GM12878 (cell line): ENCODE data around the gene SLC5A2. TPM values are rescaled to one million over a fixed set of nuclear protein-coding genes. Genes with fewer than 3 reads are reported as not detected.

Source experiments
- ATAC-seq: fragments of 200-7000 bp; cut with Tn5 transposase; 3 replicates; pipeline ENCODE4 v1.9.1; 2020; ENCODE audit warnings: mild to moderate bottlenecking, moderate library complexity
- BruUV-seq: library from RNA; stranded (reverse); fragments of 400-500 nt; replicated peaks from 2 replicates; lab custom pipeline; 2021; lab: Mats Ljungman, UMichigan
- CTCF ChIA-PET: fragments of 300-600 bp; sonication (Branson Sonifier 250); formaldehyde crosslinking; extraction: SDS; loops from one replicate; lab custom pipeline; 2021; ENCODE audit warnings: inconsistent platforms; lab: Yijun Ruan, JAX
- POLR2A ChIA-PET: fragments of 350-600 bp; formaldehyde crosslinking; extraction: SDS; loops from one replicate; lab custom pipeline; 2021; ENCODE audit warnings: inconsistent platforms; lab: Charles Lee
- RAD21 ChIA-PET: fragments of 300-600 bp; sonication (Branson Sonifier 250); formaldehyde crosslinking; loops from one replicate; lab custom pipeline; 2023; ENCODE audit warnings: antibody characterized with exemption; ENCODE audit not compliant: unreplicated experiment; lab: Charles Lee
- SMC1A ChIA-PET: fragments of 300-600 bp; sonication (Branson Sonifier 250); formaldehyde crosslinking; loops from one replicate; lab custom pipeline; 2023; ENCODE audit not compliant: unreplicated experiment, uncharacterized antibody; lab: Charles Lee
- DNase-seq: peaks from one replicate; pipeline ENCODE4 v3.0.0-alpha.2; 2011; ENCODE audit warnings: low read depth, low spot score
- FAIRE-seq: peaks from 3 replicates; lab custom pipeline; 2011; peaks lifted over from hg19 to GRCh38; lab: Jason Lieb, UNC
- H2AFZ ChIP-seq: 2 replicates; pipeline ENCODE4 v1.6.0; 2011; ENCODE audit warnings: low read depth, low read length, control low read depth; ENCODE audit not compliant: control insufficient read depth
- H3K27ac ChIP-seq: 2 replicates; pipeline ENCODE4 v1.5.1; 2011; ENCODE audit warnings: control low read depth; ENCODE audit not compliant: control insufficient read depth, insufficient read depth
- H3K27me3 ChIP-seq, 2 experiments: replicated peaks in 1 of 2; 2 replicates each; pipeline versions ENCODE4 v1.6.0 to v1.6.1; 2011; ENCODE audit warnings: low read length in 1 of 2; ENCODE audit not compliant: control insufficient read depth in 2 of 2, insufficient read depth in 2 of 2
- H3K36me3 ChIP-seq, 2 experiments: 2 replicates each; pipeline ENCODE4 v1.5.1; 2011; ENCODE audit warnings: low read length in 1 of 2; ENCODE audit not compliant: control insufficient read depth in 2 of 2, insufficient read depth in 2 of 2
- H3K4me1 ChIP-seq: 2 replicates; pipeline ENCODE4 v1.6.1; 2011; ENCODE audit warnings: mild to moderate bottlenecking, low read length, moderate library complexity, mixed read lengths; ENCODE audit not compliant: control insufficient read depth, insufficient read depth
- H3K4me2 ChIP-seq: 2 replicates; pipeline ENCODE4 v1.6.0; 2011; ENCODE audit warnings: control low read depth; ENCODE audit not compliant: control insufficient read depth, insufficient read depth
- H3K4me3 ChIP-seq: fragments of 200-600 bp; sonication (generic); 2 replicates; pipeline ENCODE4 v1.5.1; 2016
- H3K79me2 ChIP-seq: 2 replicates; pipeline ENCODE4 v1.6.0; 2011; ENCODE audit warnings: low read length; ENCODE audit not compliant: control insufficient read depth, insufficient read depth
- H3K9ac ChIP-seq: 2 replicates; pipeline ENCODE4 v1.8.0; 2011; ENCODE audit warnings: low read length, control low read depth, mixed read lengths; ENCODE audit not compliant: control insufficient read depth, insufficient read depth
- H3K9me3 ChIP-seq: replicated peaks from 3 replicates; pipeline ENCODE4 v1.5.1; 2011; ENCODE audit warnings: mild to moderate bottlenecking, low read length; ENCODE audit not compliant: control insufficient read depth, insufficient read depth
- H4K20me1 ChIP-seq: 2 replicates; pipeline ENCODE4 v1.6.0; 2011; ENCODE audit not compliant: control insufficient read depth, insufficient read depth
- ASH2L ChIP-seq: fragments of 300-600, 200-600 bp; sonication (generic); IDR thresholded peaks from 2 replicates; pipeline ENCODE4 v1.6.1; 2017; ENCODE audit warnings: low read depth, mild to moderate bottlenecking, borderline replicate concordance
- BCL3 ChIP-seq: IDR thresholded peaks from 2 replicates; pipeline ENCODE4 v1.6.1; 2011; ENCODE audit warnings: borderline replicate concordance, low read depth, mild to moderate bottlenecking, moderate library complexity, low read length; ENCODE audit not compliant: insufficient read depth, poor library complexity, severe bottlenecking
- CREB1 ChIP-seq: IDR thresholded peaks from 2 replicates; pipeline ENCODE4 v1.6.1; 2012; ENCODE audit warnings: low read depth, mild to moderate bottlenecking, inconsistent platforms
- CUX1 ChIP-seq: IDR thresholded peaks from 2 replicates; pipeline ENCODE4 v1.6.1; 2012; ENCODE audit warnings: improper control_type of control experiment, low read depth, low read length; ENCODE audit not compliant: insufficient replicate concordance
- EGR1 ChIP-seq, 2 experiments: IDR thresholded peaks; 1 replicate in 1 of 2; 2 replicates in 1 of 2; pipeline ENCODE4 v1.6.1; 2011 to 2012; ENCODE audit warnings: low read depth in 2 of 2, low read length in 2 of 2, borderline replicate concordance in 1 of 2, mild to moderate bottlenecking in 1 of 2, moderate library complexity in 1 of 2
- GABPA ChIP-seq: IDR thresholded peaks from 2 replicates; pipeline ENCODE4 v1.6.1; 2014; ENCODE audit warnings: antibody characterized with exemption, low read depth, mild to moderate bottlenecking, inconsistent platforms
- HDAC2 ChIP-seq: fragments of 200-600 bp; sonication (generic); IDR thresholded peaks from 2 replicates; pipeline ENCODE4 v1.6.1; 2017
- NFYA ChIP-seq: IDR thresholded peaks from 2 replicates; pipeline ENCODE4 v1.6.1; 2011; ENCODE audit warnings: low read depth, mild to moderate bottlenecking, low read length, improper control_type of control experiment, borderline replicate concordance
- RAD51 ChIP-seq: fragments of 450-650 bp; IDR thresholded peaks from 2 replicates; pipeline ENCODE4 v1.6.1; 2016; ENCODE audit warnings: moderate library complexity, mild to moderate bottlenecking, inconsistent platforms
- SIN3A ChIP-seq: IDR thresholded peaks from 2 replicates; pipeline ENCODE4 v1.6.1; 2012; ENCODE audit warnings: low read depth, low read length, improper control_type of control experiment
- TARDBP ChIP-seq: IDR thresholded peaks from 2 replicates; pipeline ENCODE4 v1.6.1; 2016; ENCODE audit warnings: borderline replicate concordance
- TCF12 ChIP-seq: IDR thresholded peaks from 2 replicates; pipeline ENCODE4 v1.6.1; 2011; ENCODE audit warnings: low read depth, mild to moderate bottlenecking, low read length
- WGBS: methylation state at CpG from one replicate; pipeline ENCODE4 v1.1.6; 2016; ENCODE audit warnings: low lambda C conversion rate; ENCODE audit not compliant: insufficient replicate concordance, insufficient coverage; ENCODE audit errors: missing lambda C conversion rate; 5-methylcytosine and 5-hydroxymethylcytosine counted together
- in situ Hi-C: fragments of 300-500 bp; cut with MboI; formaldehyde crosslinking; loops from 9 replicates; pipeline ENCODE4 v1.14.3; 2018; ENCODE audit warnings: mixed read lengths
- intact Hi-C: fragments of 100-400 bp; cut with micrococcal nuclease; formaldehyde crosslinking; loops from one replicate; pipeline ENCODE4 v1.14.2; 2022; ENCODE audit not compliant: unreplicated experiment
- polyA plus RNA-seq, 11 experiments: library from polyadenylated mRNA; depleted of rRNA in 4 of 11; unstranded in 6 of 11; stranded (reverse) in 5 of 11; fragments of >200 nt; fragmentation: Nextera tagmentation in 4 of 11; fragmentation: Illumina TruSeq in 1 of 11; extraction: Ambion mirVana in 4 of 11; extraction: Trizol in 1 of 11; gene quantifications; 1 replicate in 1 of 11; 2 replicates in 10 of 11; pipeline versions ENCODE4 v1.2.1 to v1.2.3, GENCODE V29; 2011 to 2016; ENCODE audit warnings: inconsistent platforms in 2 of 11, missing spikeins in 2 of 11, low read depth in 1 of 11
- total RNA-seq, 4 experiments: library from RNA; depleted of rRNA in 3 of 4; stranded (reverse); fragments of >200 nt in 3 of 4; fragmentation: Illumina TruSeq in 1 of 4; extraction: Trizol in 1 of 4; gene quantifications; 2 replicates each; pipeline versions ENCODE4 v1.2.1 to v1.2.3, GENCODE V29; 2013 to 2021
- TF ChIP-seq, protein P1 (sequence below): fragments of 450-650 bp; IDR thresholded peaks from 2 replicates; pipeline ENCODE4 v1.6.1; 2017; ENCODE audit warnings: mild to moderate bottlenecking, moderate library complexity

Gene SLC5A2
- total and polyA plus RNA-seq, 10 of the 15 experiments (the other 5 are each of a cell fraction or from before 2014, with no cell fraction given): 3.6 to 4.8 (median 4.4) TPM; not detected in 6

DNA sequence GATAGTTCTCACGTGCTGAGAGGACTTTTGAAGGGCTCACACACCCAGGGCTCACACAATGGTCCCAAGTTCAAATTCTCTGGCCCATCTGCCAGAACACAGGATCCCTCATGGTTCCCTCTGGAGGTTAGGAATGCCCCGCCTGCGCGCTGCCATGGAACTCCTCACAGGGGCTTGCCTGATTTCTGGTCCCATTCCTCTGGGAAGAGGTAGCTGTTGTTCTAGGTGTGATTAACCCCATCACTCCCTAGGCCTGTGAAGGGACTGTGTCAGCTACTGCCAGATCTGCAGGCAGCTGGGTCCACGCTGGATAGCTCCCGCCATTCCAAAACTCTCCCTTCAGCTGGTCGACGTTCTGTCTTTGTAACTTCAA lies 25.9 kb upstream of the SLC5A2 start:
- CTCF ChIA-PET: interaction anchor here (1.1 to 7.0 kb wide), 10 partner anchors 13 to 420 kb away, joined by 3 to 71 read pairs (median 8); partner anchors contain the start of genes ZNF267 and ZNF843
- TF ChIP-seq CUX1: no peak
- TF ChIP-seq TCF12: no peak
- TF ChIP-seq NFYA: no peak
- TF ChIP-seq BCL3: no peak
- no peak for TF ChIP-seq EGR1 (IDR thresholded peaks at IDR 0.05; ENCODE audit: borderline replicate concordance in 1 of 2, low read depth in 2 of 2, low read length in 2 of 2)
- TF ChIP-seq SIN3A: no peak
- no peak for TF ChIP-seq TARDBP
- TF ChIP-seq, protein P1, sequence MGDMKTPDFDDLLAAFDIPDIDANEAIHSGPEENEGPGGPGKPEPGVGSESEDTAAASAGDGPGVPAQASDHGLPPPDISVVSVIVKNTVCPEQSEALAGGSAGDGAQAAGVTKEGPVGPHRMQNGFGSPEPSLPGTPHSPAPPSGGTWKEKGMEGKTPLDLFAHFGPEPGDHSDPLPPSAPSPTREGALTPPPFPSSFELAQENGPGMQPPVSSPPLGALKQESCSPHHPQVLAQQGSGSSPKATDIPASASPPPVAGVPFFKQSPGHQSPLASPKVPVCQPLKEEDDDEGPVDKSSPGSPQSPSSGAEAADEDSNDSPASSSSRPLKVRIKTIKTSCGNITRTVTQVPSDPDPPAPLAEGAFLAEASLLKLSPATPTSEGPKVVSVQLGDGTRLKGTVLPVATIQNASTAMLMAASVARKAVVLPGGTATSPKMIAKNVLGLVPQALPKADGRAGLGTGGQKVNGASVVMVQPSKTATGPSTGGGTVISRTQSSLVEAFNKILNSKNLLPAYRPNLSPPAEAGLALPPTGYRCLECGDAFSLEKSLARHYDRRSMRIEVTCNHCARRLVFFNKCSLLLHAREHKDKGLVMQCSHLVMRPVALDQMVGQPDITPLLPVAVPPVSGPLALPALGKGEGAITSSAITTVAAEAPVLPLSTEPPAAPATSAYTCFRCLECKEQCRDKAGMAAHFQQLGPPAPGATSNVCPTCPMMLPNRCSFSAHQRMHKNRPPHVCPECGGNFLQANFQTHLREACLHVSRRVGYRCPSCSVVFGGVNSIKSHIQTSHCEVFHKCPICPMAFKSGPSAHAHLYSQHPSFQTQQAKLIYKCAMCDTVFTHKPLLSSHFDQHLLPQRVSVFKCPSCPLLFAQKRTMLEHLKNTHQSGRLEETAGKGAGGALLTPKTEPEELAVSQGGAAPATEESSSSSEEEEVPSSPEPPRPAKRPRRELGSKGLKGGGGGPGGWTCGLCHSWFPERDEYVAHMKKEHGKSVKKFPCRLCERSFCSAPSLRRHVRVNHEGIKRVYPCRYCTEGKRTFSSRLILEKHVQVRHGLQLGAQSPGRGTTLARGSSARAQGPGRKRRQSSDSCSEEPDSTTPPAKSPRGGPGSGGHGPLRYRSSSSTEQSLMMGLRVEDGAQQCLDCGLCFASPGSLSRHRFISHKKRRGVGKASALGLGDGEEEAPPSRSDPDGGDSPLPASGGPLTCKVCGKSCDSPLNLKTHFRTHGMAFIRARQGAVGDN: no peak
- TF ChIP-seq ASH2L: no peak
- no peak for TF ChIP-seq HDAC2
- TF ChIP-seq CREB1: no peak
- TF ChIP-seq GABPA: no peak
- TF ChIP-seq RAD51: no peak

More for the DNA sequence above, 25.9 kb upstream of the SLC5A2 start:
- ChIA-PET SMC1A (interaction anchor here (0.6 to 2.1 kb wide), 7 partner anchors 17 to 612 kb away, joined by 3 to 14 read pairs (median 3); no protein-coding TSS in a partner anchor), POLR2A (interaction anchor here (1.6 to 4.0 kb wide), 2 partner anchors 277 to 416 kb away, joined by 4 to 20 read pairs; partner anchors contain the start of genes FUS and ZNF267), RAD21 (interaction anchor here (0.7 to 4.0 kb wide), 5 partner anchors 14 to 412 kb away, joined by 3 to 21 read pairs (median 4); partner anchors contain the start of gene ZNF843)
- intact Hi-C loops: loop anchor here (5.0 kb wide), 1 partner anchor 50 kb away; the partner anchor contains the start of gene RUSF1
- BruUV-seq: no TSS peak
- Histone ChIP-seq H3K4me1 (peaks cover 16% of the 10 kb centered on the region), H3K4me3 (peak overlapping the region; percentile 87), H3K9me3 (no peaks in the 10 kb centered on the region), H3K9ac (0 out of 2 replicates have a peak overlapping the region, but pooled peaks have one; percentile 17), H3K4me2 (peak overlapping the region; percentile 97), H2AFZ (no peak overlapping the region), H4K20me1 (peaks cover 7% of the 10 kb centered on the region; the same call in 1 of the 2 replicates), H3K27me3 (no peaks in the 10 kb centered on the region), H3K36me3 (peaks cover 0 to 3% of the 10 kb centered on the region in 2 experiments; a peak in 2 of 4 replicates), H3K27ac (no peak overlapping the region), H3K79me2 (peaks cover 46% of the 10 kb centered on the region)
- WGBS: 91% methylated on average over 8 of the region's 8 CpGs
- no peak for DNase-seq
- no peak for FAIRE-seq
- ATAC-seq: no peak
- in situ Hi-C loops: loop anchor here (5.0 kb wide), 2 partner anchors 240 to 410 kb away; no protein-coding TSS in a partner anchor
